CD4-positive, alpha-beta T cell treated with Interleukin-15 for 1 hour (primary cell): Measurements from ENCODE around the gene NOL9.
"Not testable (repeated sequence)": the region's sequence is repeated elsewhere in the genome, so short reads cannot be mapped to it uniquely, and the experiment has no call there.

Source experiments
- DNase-seq: peaks from one replicate; pipeline ENCODE4 v3.0.0-alpha.2; 2020

NOL9 gene

GRCh38 chr1:6570987-6571386 lies 16.7 kb upstream of the NOL9 start:
- DNase-seq: no peak

GRCh38 chr1:6570100-6570499 lies 15.8 kb upstream of the NOL9 start:
- DNase-seq: no peak

- DNase-seq: no peak
Measured at GRCh38 chr1:6569033-6569432, 14.7 kb upstream of the NOL9 start.

- no peak for DNase-seq
Measured at GRCh38 chr1:6560267-6560666, 6.0 kb upstream of the NOL9 start.

GRCh38 chr1:6559161-6559560 lies 4.8 kb upstream of the NOL9 start:
- DNase-seq: not testable (repeated sequence)

GRCh38 chr1:6557597-6557996 lies 3.3 kb upstream of the NOL9 start:
- DNase-seq: no peak

- DNase-seq: no peak
Measured at GRCh38 chr1:6554907-6555778, 830 bp upstream of the NOL9 start, which contains the start of gene TAS1R1. Gene TAS1R1, plus strand, starts transcription at chr1:6555307. Its CDS starts 67 bp downstream, at chr1:6555374.

- no peak for DNase-seq
Measured at GRCh38 chr1:6547301-6547700, 7.0 kb downstream of the NOL9 start.

- DNase-seq: no peak
Measured at GRCh38 chr1:6546326-6546725, 8.0 kb downstream of the NOL9 start.

GRCh38 chr1:6545276-6546112 lies 8.8 kb downstream of the NOL9 start:
- no peak for DNase-seq

GRCh38 chr1:6544831-6545230 lies 9.5 kb downstream of the NOL9 start:
- DNase-seq: no peak

GRCh38 chr1:6538956-6539355 lies 15.4 kb downstream of the NOL9 start:
- no peak for DNase-seq

GRCh38 chr1:6536291-6536690 lies 18.0 kb downstream of the NOL9 start:
- no peak for DNase-seq

GRCh38 chr1:6535214-6535613 lies 19.1 kb downstream of the NOL9 start:
- no peak for DNase-seq

- DNase-seq: no peak
Measured at GRCh38 chr1:6534248-6534822, 20.0 kb downstream of the NOL9 start.

GRCh38 chr1:6531996-6532395 lies 22.3 kb downstream of the NOL9 start:
- no peak for DNase-seq

- no peak for DNase-seq
Measured at GRCh38 chr1:6530504-6531160, 23.7 kb downstream of the NOL9 start.

GRCh38 chr1:6528492-6528891 lies 25.8 kb downstream of the NOL9 start:
- no peak for DNase-seq

- DNase-seq: no peak
Measured at GRCh38 chr1:6526316-6526715, 28.0 kb downstream of the NOL9 start.

- DNase-seq: no peak
Measured at GRCh38 chr1:6523566-6523965, 30.7 kb downstream of the NOL9 start.

- DNase-seq: no peak
Measured at GRCh38 chr1:6521536-6521935, 32.8 kb downstream of the NOL9 start.

GRCh38 chr1:6519935-6520671 lies 34.2 kb downstream of the NOL9 start:
- DNase-seq: no peak
